ENCODE results near the gene PTPRG.

Gene PTPRG

DNA sequence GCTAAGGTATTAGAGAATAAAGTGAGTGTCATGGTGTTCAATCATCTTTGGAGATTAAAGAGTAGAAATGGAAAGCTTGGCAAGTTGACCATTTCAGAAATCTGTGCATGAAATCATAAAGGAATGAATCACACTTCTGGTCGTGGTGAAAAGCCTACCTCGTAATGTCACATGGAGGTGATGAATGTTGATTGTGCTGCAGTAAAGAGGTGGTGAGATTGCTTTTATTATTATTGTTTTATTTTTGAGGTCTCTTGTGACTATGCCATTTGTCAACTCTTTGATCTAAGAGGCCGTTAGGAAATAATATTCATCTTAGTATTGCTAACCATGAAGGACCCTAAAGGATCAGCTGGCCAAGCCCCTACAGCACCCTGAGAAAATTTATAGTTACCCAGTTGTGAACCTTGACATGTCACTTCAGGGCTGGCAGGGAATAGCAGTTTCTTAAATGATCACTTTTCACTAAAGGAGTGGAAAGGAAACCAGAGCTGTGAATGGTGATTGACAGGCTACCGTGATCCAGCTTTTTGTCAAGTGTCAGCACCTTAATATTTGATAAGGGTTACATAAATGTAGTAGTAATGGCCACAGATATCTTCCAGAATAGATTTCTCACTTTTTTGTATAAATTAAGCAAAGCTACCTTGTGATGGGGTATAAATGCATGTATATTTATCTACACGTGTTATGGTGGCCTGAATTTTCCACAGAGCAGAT, 203.9 kb downstream of the PTPRG start:
- Histone ChIP-seq H3K9ac (ENCODE audit: low read depth, low read length, poor library complexity, severe bottlenecking) (no peak overlapping the region), H3K9me3 (ENCODE audit: insufficient read depth, low read depth, low read length) (no peaks in the 10 kb centered on the region), H3K4me3 (ENCODE audit: low read length, poor library complexity, severe bottlenecking) (no peak overlapping the region), H3K27me3 (ENCODE audit: insufficient read depth, low read length, poor library complexity, severe bottlenecking) (no peaks in the 10 kb centered on the region), H2AFZ (ENCODE audit: low read length) (no peak overlapping the region), H3K36me3 (ENCODE audit: insufficient read depth, low read length) (no peaks in the 10 kb centered on the region), H3K79me2 (ENCODE audit: insufficient read depth, low read length) (no peaks in the 10 kb centered on the region), H4K20me1 (ENCODE audit: insufficient read depth, low read length, poor library complexity, severe bottlenecking) (no peaks in the 10 kb centered on the region), H3F3A (ENCODE audit: low read depth) (no peaks in the 10 kb centered on the region), H3K4me2 (ENCODE audit: low read depth, low read length, poor library complexity, severe bottlenecking) (no peak overlapping the region), H3K9me2 (replicated peaks; ENCODE audit: low read depth, low read length) (no peaks in the 10 kb centered on the region), H3K4me1 (ENCODE audit: insufficient read depth, low read length, poor library complexity, severe bottlenecking) (no peaks in the 10 kb centered on the region)
- no peak for TF ChIP-seq EZH2phosphoT487 (IDR thresholded peaks at IDR 0.05; ENCODE audit: borderline replicate concordance)
- TF ChIP-seq, protein P1, sequence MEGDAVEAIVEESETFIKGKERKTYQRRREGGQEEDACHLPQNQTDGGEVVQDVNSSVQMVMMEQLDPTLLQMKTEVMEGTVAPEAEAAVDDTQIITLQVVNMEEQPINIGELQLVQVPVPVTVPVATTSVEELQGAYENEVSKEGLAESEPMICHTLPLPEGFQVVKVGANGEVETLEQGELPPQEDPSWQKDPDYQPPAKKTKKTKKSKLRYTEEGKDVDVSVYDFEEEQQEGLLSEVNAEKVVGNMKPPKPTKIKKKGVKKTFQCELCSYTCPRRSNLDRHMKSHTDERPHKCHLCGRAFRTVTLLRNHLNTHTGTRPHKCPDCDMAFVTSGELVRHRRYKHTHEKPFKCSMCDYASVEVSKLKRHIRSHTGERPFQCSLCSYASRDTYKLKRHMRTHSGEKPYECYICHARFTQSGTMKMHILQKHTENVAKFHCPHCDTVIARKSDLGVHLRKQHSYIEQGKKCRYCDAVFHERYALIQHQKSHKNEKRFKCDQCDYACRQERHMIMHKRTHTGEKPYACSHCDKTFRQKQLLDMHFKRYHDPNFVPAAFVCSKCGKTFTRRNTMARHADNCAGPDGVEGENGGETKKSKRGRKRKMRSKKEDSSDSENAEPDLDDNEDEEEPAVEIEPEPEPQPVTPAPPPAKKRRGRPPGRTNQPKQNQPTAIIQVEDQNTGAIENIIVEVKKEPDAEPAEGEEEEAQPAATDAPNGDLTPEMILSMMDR (conservative IDR thresholded peaks at IDR 0.05; ENCODE audit: low read length): no peak

DNA sequence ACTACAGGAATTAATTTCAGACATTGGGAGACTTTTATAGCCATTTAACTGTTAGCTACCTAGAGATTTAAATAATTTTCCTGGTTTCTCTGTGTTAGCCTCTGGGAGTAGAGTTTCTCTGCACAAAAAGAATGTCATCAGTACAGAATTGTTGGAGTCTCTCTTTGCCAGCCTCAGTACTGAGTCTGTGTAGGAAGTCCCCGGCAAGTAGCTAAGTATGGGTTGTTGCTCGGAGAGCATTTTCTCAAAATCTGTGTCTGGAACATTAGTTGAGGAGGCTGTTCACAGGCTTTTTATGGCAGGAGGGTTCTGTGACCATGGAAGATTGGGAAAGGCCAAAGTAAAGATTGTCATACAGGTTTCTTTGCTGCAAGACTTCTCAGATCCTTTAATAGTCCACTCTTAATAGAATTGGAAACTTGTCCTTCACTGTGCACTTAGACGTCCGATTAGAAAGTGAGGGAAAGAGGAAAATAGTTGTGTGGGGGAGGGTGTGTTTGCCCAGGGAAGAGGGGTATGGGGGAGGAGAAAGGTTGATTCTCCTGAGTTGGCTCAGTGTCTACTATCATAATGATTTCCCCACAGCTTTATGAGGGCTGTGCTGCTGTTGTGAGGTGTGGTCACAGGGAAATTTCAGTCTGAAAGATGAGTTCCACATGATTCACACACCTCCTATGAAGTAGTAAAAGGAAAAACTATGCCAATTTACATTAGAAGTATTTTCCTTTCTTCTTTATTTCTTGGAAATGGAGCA, 207.1 kb downstream of the PTPRG start:
- H3K9me2 ChIP-seq (replicated peaks; ENCODE audit: low read depth, low read length): no peaks in the 10 kb centered on the region
- no peaks in the 10 kb centered on the region for H3K79me2 ChIP-seq (ENCODE audit: insufficient read depth, low read length)
- H3K4me3 ChIP-seq (ENCODE audit: low read length, poor library complexity, severe bottlenecking): no peak overlapping the region
- H3K27me3 ChIP-seq (ENCODE audit: insufficient read depth, low read length, poor library complexity, severe bottlenecking): no peaks in the 10 kb centered on the region
- H3K9ac ChIP-seq (ENCODE audit: low read depth, low read length, poor library complexity, severe bottlenecking): no peak overlapping the region
- no peak overlapping the region for H3K4me2 ChIP-seq (ENCODE audit: low read depth, low read length, poor library complexity, severe bottlenecking)
- no peak overlapping the region for H2AFZ ChIP-seq (ENCODE audit: low read length)
- H3K4me1 ChIP-seq (ENCODE audit: insufficient read depth, low read length, poor library complexity, severe bottlenecking): no peaks in the 10 kb centered on the region
- H4K20me1 ChIP-seq (ENCODE audit: insufficient read depth, low read length, poor library complexity, severe bottlenecking): no peaks in the 10 kb centered on the region
- no peaks in the 10 kb centered on the region for H3K9me3 ChIP-seq (ENCODE audit: insufficient read depth, low read depth, low read length)
- H3K36me3 ChIP-seq (ENCODE audit: insufficient read depth, low read length): no peaks in the 10 kb centered on the region
- TF ChIP-seq, protein P1 (conservative IDR thresholded peaks at IDR 0.05; ENCODE audit: low read length): no peak
- TF ChIP-seq EZH2phosphoT487 (IDR thresholded peaks at IDR 0.05; ENCODE audit: borderline replicate concordance): no peak
- no peaks in the 10 kb centered on the region for H3F3A ChIP-seq (ENCODE audit: low read depth)

DNA sequence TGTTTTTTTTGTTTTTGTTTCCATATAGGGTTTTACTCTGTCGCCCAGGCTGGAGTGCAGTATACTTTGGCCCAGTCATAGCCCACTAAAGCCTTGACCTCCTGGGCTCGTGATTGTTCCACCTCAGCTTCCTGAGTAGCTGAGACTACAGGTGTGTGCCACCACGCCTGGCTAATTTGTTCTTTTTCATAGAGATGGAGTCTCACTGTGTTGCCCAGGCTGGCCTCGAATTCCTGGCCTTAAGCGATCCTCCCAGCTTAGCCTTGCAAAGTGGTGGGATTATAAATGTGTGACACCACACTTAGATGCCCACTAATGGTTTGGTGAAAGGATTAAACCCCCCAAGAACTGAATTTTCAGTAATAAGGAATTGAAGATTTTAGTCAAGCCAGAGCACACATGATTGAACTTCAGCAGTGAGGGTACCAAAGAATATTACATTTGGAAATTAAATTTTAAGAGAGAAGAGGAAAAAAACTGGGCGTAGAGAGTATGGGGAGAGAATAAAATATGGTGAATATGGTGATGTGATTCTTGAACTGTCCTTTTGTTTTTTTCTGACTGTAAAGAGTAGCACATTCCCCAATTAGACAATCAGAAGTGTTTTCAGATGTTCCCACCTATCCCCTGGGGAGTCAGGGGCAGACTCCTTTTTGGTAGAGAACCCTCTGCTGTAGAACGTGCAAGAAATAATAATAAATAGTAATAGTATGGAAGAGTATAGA, 208.1 kb downstream of the PTPRG start:
- H3K9me3 ChIP-seq (ENCODE audit: insufficient read depth, low read depth, low read length): no peaks in the 10 kb centered on the region
- no peak overlapping the region for H3K4me3 ChIP-seq (ENCODE audit: low read length, poor library complexity, severe bottlenecking)
- H3K27me3 ChIP-seq (ENCODE audit: insufficient read depth, low read length, poor library complexity, severe bottlenecking): no peaks in the 10 kb centered on the region
- no peak overlapping the region for H3K4me2 ChIP-seq (ENCODE audit: low read depth, low read length, poor library complexity, severe bottlenecking)
- no peaks in the 10 kb centered on the region for H3K4me1 ChIP-seq (ENCODE audit: insufficient read depth, low read length, poor library complexity, severe bottlenecking)
- H3K36me3 ChIP-seq (ENCODE audit: insufficient read depth, low read length): no peaks in the 10 kb centered on the region
- no peaks in the 10 kb centered on the region for H3F3A ChIP-seq (ENCODE audit: low read depth)
- TF ChIP-seq, protein P1 (conservative IDR thresholded peaks at IDR 0.05; ENCODE audit: low read length): no peak
- TF ChIP-seq EZH2phosphoT487 (IDR thresholded peaks at IDR 0.05; ENCODE audit: borderline replicate concordance): no peak
- no peak overlapping the region for H3K9ac ChIP-seq (ENCODE audit: low read depth, low read length, poor library complexity, severe bottlenecking)
- no peaks in the 10 kb centered on the region for H4K20me1 ChIP-seq (ENCODE audit: insufficient read depth, low read length, poor library complexity, severe bottlenecking)
- no peaks in the 10 kb centered on the region for H3K79me2 ChIP-seq (ENCODE audit: insufficient read depth, low read length)
- H2AFZ ChIP-seq (ENCODE audit: low read length): no peak overlapping the region
- H3K9me2 ChIP-seq (replicated peaks; ENCODE audit: low read depth, low read length): no peaks in the 10 kb centered on the region

All from Loucy (cell line).